SU-DHL-6 (cell line): Measurements from ENCODE around the gene VPS26A.

ENCODE experiments used
- H2AFZ ChIP-seq: fragments of 200-600 bp; sonication (generic); 2 replicates; pipeline ENCODE4 v1.6.1; 2014; ENCODE audit warnings: low read depth, mild to moderate bottlenecking, moderate library complexity, mixed read lengths, antibody characterized with exemption, low read length; ENCODE audit not compliant: severe bottlenecking
- H3F3A ChIP-seq: fragments of 200-600 bp; shearing (Covaris generic); 2 replicates; pipeline ENCODE4 v1.6.0; 2016; ENCODE audit warnings: antibody characterized with exemption, mild to moderate bottlenecking; ENCODE audit not compliant: insufficient read depth
- H3K27ac ChIP-seq: fragments of 200-600 bp; sonication (generic); 2 replicates; pipeline ENCODE4 v1.5.1; 2016; ENCODE audit warnings: low read depth, mild to moderate bottlenecking, low read length, moderate library complexity, mixed read lengths
- H3K27me3 ChIP-seq: fragments of 200-600 bp; sonication (generic), shearing (Covaris generic); 2 replicates; pipeline ENCODE4 v1.6.0; 2014; ENCODE audit warnings: mild to moderate bottlenecking, low read length
- H3K36me3 ChIP-seq: fragments of 200-600 bp; sonication (generic); 2 replicates; pipeline ENCODE4 v1.6.1; 2014; ENCODE audit warnings: mild to moderate bottlenecking, low read length, mixed read lengths
- H3K4me2 ChIP-seq: fragments of 300-600, 200-600 bp; shearing (Covaris generic), sonication (generic); 2 replicates; pipeline ENCODE4 v1.6.0; 2014; ENCODE audit warnings: low read length, low read depth, mild to moderate bottlenecking; ENCODE audit not compliant: poor library complexity, severe bottlenecking
- H3K4me3 ChIP-seq: fragments of 200-600 bp; sonication (generic); 2 replicates; pipeline ENCODE4 v1.5.1; 2014; ENCODE audit warnings: antibody characterized with exemption, low read length, mild to moderate bottlenecking, mixed read lengths; ENCODE audit not compliant: insufficient read depth, poor library complexity, severe bottlenecking
- H3K79me2 ChIP-seq: fragments of 200-600 bp; sonication (generic); 2 replicates; pipeline ENCODE4 v1.6.1; 2014; ENCODE audit warnings: mild to moderate bottlenecking, low read length, moderate library complexity; ENCODE audit not compliant: insufficient read depth
- H3K9ac ChIP-seq: fragments of 200-600 bp; sonication (generic); 2 replicates; pipeline ENCODE4 v1.7.0; 2014; ENCODE audit warnings: mild to moderate bottlenecking, low read length
- H3K9me2 ChIP-seq: fragments of 200-600 bp; sonication (generic); replicated peaks from 2 replicates; pipeline ENCODE4 v1.6.1; 2014; ENCODE audit warnings: low read length; ENCODE audit not compliant: insufficient read depth
- H3K9me3 ChIP-seq: fragments of 200-600 bp; sonication (generic); 2 replicates; pipeline ENCODE4 v1.6.1; 2014; ENCODE audit warnings: low read length, mixed read lengths; ENCODE audit not compliant: insufficient read depth
- H4K20me1 ChIP-seq: fragments of 200-600 bp; sonication (generic); 2 replicates; pipeline ENCODE4 v1.6.1; 2014; ENCODE audit warnings: low read depth, mild to moderate bottlenecking, antibody characterized with exemption, low read length, moderate library complexity, mixed read lengths
- EZH2phosphoT487 ChIP-seq: fragments of 200-600 bp; sonication (generic), shearing (Covaris generic); conservative IDR thresholded peaks from 2 replicates; pipeline ENCODE4 v1.6.1; 2018; ENCODE audit warnings: mild to moderate bottlenecking, antibody characterized with exemption, low read length, moderate library complexity, mixed read lengths
- TF ChIP-seq, protein P1 (sequence below): fragments of 200-600 bp; sonication (generic); IDR thresholded peaks from one replicate; pipeline ENCODE4 v1.5.1; 2017; ENCODE audit warnings: antibody characterized with exemption, mild to moderate bottlenecking, low read length, moderate library complexity; ENCODE audit not compliant: insufficient read depth, poor library complexity, severe bottlenecking

The VPS26A gene

DNA sequence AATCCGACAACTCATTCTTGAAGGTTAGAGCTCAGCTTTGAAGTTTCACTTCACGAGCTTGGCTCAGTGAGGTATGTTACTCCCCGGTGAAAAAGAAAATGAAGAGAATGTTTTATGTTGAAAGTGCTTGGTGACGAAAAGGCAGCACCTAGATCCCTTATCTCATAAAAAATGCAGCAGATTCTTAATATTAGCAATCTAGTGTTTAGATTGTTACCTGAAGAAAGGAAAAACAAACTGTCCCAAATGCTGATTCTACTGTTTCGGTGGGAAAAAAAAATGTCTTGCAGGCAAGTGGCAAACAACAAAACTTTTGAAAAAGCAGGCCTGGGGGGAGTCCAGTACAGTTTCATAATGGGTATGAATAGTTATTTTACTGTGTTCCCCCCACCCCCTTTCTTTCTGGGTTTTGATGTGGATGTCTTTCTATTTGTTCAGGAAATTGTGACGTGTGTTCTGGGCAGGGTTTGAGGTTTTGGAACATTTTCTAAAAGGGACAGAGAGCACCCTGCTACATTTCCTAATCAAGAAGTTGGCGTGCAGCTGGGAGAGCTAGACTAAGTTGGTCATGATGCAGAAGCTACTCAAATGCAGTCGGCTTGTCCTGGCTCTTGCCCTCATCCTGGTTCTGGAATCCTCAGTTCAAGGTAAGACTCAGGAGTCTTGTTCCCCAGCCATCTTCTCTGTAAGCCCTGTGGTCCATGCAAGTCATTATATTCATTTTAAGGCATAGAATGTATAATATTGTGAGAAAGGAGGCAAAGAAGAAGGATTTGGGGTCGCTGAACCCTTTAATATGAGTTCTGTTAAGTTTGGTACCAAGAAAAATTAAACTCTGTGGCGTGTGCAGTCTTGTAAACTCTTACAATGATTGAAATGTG, 36.1 kb upstream of the VPS26A start, which contains the start of gene SRGN:
Gene SRGN, plus strand, starts transcription at position 514 of the 881 bp plus-strand sequence. Its CDS starts 55 bp downstream, at position 569.
- Histone ChIP-seq H3K36me3 (no peaks in the 10 kb centered on the region), H3K27ac (peak within 1 kb of the TSS; percentile 16; the same call in 1 of the 2 replicates), H3F3A (no peaks in the 10 kb centered on the region), H2AFZ (peak within 1 kb of the TSS; percentile 16), H3K9ac (peak within 1 kb of the TSS; percentile 18), H4K20me1 (no peaks in the 10 kb centered on the region), H3K79me2 (no peaks in the 10 kb centered on the region), H3K4me2 (peak within 1 kb of the TSS; percentile 60), H3K4me3 (peak within 1 kb of the TSS; percentile 29), H3K27me3 (no peaks in the 10 kb centered on the region), H3K9me3 (no peaks in the 10 kb centered on the region), H3K9me2 (no peaks in the 10 kb centered on the region)
- TF ChIP-seq, protein P1, sequence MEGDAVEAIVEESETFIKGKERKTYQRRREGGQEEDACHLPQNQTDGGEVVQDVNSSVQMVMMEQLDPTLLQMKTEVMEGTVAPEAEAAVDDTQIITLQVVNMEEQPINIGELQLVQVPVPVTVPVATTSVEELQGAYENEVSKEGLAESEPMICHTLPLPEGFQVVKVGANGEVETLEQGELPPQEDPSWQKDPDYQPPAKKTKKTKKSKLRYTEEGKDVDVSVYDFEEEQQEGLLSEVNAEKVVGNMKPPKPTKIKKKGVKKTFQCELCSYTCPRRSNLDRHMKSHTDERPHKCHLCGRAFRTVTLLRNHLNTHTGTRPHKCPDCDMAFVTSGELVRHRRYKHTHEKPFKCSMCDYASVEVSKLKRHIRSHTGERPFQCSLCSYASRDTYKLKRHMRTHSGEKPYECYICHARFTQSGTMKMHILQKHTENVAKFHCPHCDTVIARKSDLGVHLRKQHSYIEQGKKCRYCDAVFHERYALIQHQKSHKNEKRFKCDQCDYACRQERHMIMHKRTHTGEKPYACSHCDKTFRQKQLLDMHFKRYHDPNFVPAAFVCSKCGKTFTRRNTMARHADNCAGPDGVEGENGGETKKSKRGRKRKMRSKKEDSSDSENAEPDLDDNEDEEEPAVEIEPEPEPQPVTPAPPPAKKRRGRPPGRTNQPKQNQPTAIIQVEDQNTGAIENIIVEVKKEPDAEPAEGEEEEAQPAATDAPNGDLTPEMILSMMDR, result no peak
- TF ChIP-seq EZH2phosphoT487, result no peak

DNA sequence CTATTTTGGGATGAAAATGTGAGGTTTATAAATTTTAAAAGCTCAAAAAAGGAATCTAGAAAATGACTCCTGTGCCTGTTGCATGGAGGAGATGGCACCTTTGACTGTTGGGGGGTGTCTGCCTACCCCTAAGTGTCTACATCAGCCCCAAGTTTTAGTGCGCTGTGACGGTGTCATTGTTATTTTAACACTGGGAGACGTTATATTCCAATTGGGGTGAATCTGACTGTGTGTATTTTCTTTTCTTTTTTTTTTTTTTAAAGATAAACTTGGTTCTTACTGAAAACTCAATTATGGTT, 35.6 kb upstream of the VPS26A start:
- Histone ChIP-seq H3K79me2 (no peaks in the 10 kb centered on the region), H3K4me3 (peak overlapping the region; percentile 13), H2AFZ (peak overlapping the region; percentile 16), H3K9me3 (no peaks in the 10 kb centered on the region), H3K9me2 (no peaks in the 10 kb centered on the region), H3F3A (no peaks in the 10 kb centered on the region), H3K27me3 (no peaks in the 10 kb centered on the region), H3K9ac (peak overlapping the region; percentile 18), H4K20me1 (no peaks in the 10 kb centered on the region), H3K4me2 (peak overlapping the region; percentile 60), H3K36me3 (no peaks in the 10 kb centered on the region), H3K27ac (no peak overlapping the region)
- TF ChIP-seq EZH2phosphoT487, result no peak
- TF ChIP-seq, protein P1, result no peak

DNA sequence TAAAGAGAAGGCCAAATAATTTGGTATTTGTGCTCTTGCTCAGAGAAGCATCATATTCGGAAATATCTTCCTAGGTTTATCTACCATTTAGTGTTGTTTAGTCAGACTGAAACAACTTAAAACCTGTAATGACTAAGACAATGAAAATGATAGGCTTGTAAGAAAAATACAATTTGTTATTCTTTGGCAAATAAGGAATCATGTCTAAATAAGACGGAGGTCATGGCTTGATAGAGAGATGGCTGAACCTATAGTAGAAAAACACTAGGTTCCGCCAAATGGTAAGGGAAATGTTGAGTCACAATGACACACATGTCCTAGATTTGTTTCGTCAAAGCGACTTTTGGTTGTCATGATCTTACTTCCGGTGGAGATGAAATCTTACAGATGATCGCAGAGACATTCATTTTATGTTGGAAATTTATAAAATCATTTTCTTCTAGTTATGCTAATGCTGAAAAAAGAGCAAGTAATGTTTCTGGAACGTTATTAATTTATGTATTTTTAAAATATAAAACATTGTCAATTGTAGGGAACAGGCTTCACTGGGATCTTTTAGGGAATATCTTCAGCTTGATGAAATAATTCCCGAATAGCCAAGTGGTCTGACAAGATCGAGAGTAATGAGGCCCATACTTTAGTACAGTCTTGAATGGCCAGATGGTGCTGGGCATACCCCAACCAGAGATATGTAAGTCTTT, 35.0 kb upstream of the VPS26A start:
- H3K27me3 ChIP-seq, result no peaks in the 10 kb centered on the region
- H3F3A ChIP-seq, result no peaks in the 10 kb centered on the region
- H4K20me1 ChIP-seq, result no peaks in the 10 kb centered on the region
- no peak overlapping the region for H3K4me3 ChIP-seq
- no peak overlapping the region for H3K9ac ChIP-seq
- no peaks in the 10 kb centered on the region for H3K9me3 ChIP-seq
- peak overlapping the region; percentile 60 for H3K4me2 ChIP-seq
- H3K36me3 ChIP-seq, result no peaks in the 10 kb centered on the region
- H3K9me2 ChIP-seq, result no peaks in the 10 kb centered on the region
- no peak overlapping the region for H2AFZ ChIP-seq
- H3K79me2 ChIP-seq, result no peaks in the 10 kb centered on the region
- H3K27ac ChIP-seq, result no peak overlapping the region
- TF ChIP-seq, protein P1, result no peak
